ENCODE data around the gene PALLD. TPM values are rescaled to one million over a fixed set of nuclear protein-coding genes. Genes with fewer than 3 reads are reported as not detected.

The PALLD gene
- polyA plus RNA-seq, 1 donor from 2014 or later, result 20.5 TPM

DNA sequence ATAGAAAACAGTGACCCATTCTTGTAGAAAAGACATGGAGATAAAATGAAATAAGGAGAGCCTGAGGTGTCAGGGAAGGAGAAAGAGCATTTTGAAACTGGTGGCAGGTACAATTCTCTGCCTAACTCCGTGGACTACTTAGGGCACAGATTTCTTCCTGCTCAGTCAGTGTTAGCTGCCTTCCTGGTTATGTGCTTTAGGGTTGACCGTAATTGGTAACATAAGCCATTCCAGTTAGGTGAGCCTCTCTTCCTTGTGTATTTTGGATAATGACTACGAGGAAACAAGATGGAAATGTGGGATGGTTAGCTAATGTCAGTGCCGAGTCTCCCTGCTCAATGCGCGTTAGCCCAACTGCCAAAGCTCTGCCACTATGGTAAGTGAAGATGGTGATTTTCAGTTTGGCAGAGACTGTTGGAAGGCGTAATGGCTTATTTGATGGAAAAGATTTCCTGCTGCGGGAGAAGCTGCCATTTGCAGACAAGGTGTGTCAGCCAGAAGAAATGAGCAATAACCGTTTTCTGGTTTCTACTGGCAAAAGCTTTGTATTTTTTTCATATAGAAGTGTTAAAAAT is 339.1 kb downstream of the PALLD start:
- Histone ChIP-seq H3K9me2 (ENCODE audit: insufficient read depth, low read length) (no peaks in the 10 kb centered on the region), H3K36me3 (ENCODE audit: insufficient read depth, low read length) (no peaks in the 10 kb centered on the region), H3K9me3 (ENCODE audit: low read length) (no peaks in the 10 kb centered on the region), H2AFZ (ENCODE audit: low read depth, low read length) (no peak overlapping the region), H3K9ac (ENCODE audit: low read length) (no peak overlapping the region), H3K27me3 (ENCODE audit: insufficient read depth, low read depth, low read length) (no peaks in the 10 kb centered on the region), H4K20me1 (ENCODE audit: insufficient read depth) (no peaks in the 10 kb centered on the region), H3K4me3 (ENCODE audit: low read length) (no peak overlapping the region), H3K4me2 (ENCODE audit: low read length) (no peak overlapping the region), H3K27ac (ENCODE audit: low read length) (no peak overlapping the region), H3K79me2 (replicated peaks; ENCODE audit: insufficient read depth, low read length) (peaks cover 83% of the 10 kb centered on the region), H3F3A (ENCODE audit: insufficient read depth, low read length, poor library complexity, severe bottlenecking) (no peaks in the 10 kb centered on the region)
- TF ChIP-seq, protein P1, sequence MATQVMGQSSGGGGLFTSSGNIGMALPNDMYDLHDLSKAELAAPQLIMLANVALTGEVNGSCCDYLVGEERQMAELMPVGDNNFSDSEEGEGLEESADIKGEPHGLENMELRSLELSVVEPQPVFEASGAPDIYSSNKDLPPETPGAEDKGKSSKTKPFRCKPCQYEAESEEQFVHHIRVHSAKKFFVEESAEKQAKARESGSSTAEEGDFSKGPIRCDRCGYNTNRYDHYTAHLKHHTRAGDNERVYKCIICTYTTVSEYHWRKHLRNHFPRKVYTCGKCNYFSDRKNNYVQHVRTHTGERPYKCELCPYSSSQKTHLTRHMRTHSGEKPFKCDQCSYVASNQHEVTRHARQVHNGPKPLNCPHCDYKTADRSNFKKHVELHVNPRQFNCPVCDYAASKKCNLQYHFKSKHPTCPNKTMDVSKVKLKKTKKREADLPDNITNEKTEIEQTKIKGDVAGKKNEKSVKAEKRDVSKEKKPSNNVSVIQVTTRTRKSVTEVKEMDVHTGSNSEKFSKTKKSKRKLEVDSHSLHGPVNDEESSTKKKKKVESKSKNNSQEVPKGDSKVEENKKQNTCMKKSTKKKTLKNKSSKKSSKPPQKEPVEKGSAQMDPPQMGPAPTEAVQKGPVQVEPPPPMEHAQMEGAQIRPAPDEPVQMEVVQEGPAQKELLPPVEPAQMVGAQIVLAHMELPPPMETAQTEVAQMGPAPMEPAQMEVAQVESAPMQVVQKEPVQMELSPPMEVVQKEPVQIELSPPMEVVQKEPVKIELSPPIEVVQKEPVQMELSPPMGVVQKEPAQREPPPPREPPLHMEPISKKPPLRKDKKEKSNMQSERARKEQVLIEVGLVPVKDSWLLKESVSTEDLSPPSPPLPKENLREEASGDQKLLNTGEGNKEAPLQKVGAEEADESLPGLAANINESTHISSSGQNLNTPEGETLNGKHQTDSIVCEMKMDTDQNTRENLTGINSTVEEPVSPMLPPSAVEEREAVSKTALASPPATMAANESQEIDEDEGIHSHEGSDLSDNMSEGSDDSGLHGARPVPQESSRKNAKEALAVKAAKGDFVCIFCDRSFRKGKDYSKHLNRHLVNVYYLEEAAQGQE (IDR thresholded peaks at IDR 0.05; ENCODE audit: borderline replicate concordance), result no peak
- TF ChIP-seq TAF1 (IDR thresholded peaks at IDR 0.05; ENCODE audit: low read depth) (no peak), SMC3 (conservative IDR thresholded peaks at IDR 0.05; ENCODE audit: poor library complexity) (no peak), MXI1 (conservative IDR thresholded peaks at IDR 0.05; ENCODE audit: poor library complexity, severe bottlenecking) (no peak), RAD21 (conservative IDR thresholded peaks at IDR 0.05) (no peak), EZH2 (IDR thresholded peaks at IDR 0.05; ENCODE audit: borderline replicate concordance, insufficient read depth, low read length, poor library complexity, severe bottlenecking) (no peak), POLR2AphosphoS5 (IDR thresholded peaks at IDR 0.05) (no peak), EP300 (conservative IDR thresholded peaks at IDR 0.05; ENCODE audit: poor library complexity, severe bottlenecking) (no peak)
- TF ChIP-seq, protein P2, sequence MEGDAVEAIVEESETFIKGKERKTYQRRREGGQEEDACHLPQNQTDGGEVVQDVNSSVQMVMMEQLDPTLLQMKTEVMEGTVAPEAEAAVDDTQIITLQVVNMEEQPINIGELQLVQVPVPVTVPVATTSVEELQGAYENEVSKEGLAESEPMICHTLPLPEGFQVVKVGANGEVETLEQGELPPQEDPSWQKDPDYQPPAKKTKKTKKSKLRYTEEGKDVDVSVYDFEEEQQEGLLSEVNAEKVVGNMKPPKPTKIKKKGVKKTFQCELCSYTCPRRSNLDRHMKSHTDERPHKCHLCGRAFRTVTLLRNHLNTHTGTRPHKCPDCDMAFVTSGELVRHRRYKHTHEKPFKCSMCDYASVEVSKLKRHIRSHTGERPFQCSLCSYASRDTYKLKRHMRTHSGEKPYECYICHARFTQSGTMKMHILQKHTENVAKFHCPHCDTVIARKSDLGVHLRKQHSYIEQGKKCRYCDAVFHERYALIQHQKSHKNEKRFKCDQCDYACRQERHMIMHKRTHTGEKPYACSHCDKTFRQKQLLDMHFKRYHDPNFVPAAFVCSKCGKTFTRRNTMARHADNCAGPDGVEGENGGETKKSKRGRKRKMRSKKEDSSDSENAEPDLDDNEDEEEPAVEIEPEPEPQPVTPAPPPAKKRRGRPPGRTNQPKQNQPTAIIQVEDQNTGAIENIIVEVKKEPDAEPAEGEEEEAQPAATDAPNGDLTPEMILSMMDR (IDR thresholded peaks at IDR 0.05; ENCODE audit: poor library complexity, severe bottlenecking), result no peak

DNA sequence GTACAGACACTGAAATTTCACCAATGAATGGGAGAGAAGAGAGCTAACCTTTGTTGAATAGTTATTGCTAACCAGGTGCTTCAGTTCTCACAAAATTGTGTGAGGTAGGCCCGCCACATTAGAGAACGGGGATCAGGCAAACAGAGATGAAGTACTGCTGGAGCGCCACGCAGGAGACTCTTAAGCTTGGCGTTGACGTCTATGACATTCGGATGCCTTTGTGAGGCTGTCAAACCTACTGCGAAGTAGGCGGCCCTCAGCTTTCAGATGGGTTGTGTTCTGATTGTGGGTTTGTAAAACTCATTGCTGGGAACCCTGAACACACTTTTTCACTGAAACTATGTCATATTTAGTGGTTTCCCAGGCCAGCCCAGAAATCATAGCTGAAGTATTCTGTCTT is 339.6 kb downstream of the PALLD start:
- H3K36me3 ChIP-seq (ENCODE audit: insufficient read depth, low read length), result no peaks in the 10 kb centered on the region
- H3F3A ChIP-seq (ENCODE audit: insufficient read depth, low read length, poor library complexity, severe bottlenecking), result no peaks in the 10 kb centered on the region
- no peak for TF ChIP-seq EZH2 (IDR thresholded peaks at IDR 0.05; ENCODE audit: borderline replicate concordance, insufficient read depth, low read length, poor library complexity, severe bottlenecking)
- H2AFZ ChIP-seq (ENCODE audit: low read depth, low read length), result no peak overlapping the region
- H3K4me3 ChIP-seq (ENCODE audit: low read length), result no peak overlapping the region
- H3K9me3 ChIP-seq (ENCODE audit: low read length), result no peaks in the 10 kb centered on the region
- H3K9me2 ChIP-seq (ENCODE audit: insufficient read depth, low read length), result no peaks in the 10 kb centered on the region
- H3K9ac ChIP-seq (ENCODE audit: low read length), result no peak overlapping the region
- no peaks in the 10 kb centered on the region for H3K27me3 ChIP-seq (ENCODE audit: insufficient read depth, low read depth, low read length)
- no peak overlapping the region for H3K4me2 ChIP-seq (ENCODE audit: low read length)
- H3K27ac ChIP-seq (ENCODE audit: low read length), result no peak overlapping the region
- H4K20me1 ChIP-seq (ENCODE audit: insufficient read depth), result no peaks in the 10 kb centered on the region
- peaks cover 83% of the 10 kb centered on the region for H3K79me2 ChIP-seq (replicated peaks; ENCODE audit: insufficient read depth, low read length)
